Suprapubic skin (tissue), 3 donors: ENCODE measurements around the gene PIWIL1.

Source experiments
- CTCF ChIP-seq, 2 donors: fragments of 200-600 bp in 1 of 2; fragments of 450-650 bp in 1 of 2; sonication (generic) in 1 of 2; IDR thresholded peaks; one replicate each; pipeline ENCODE4 v1.5.1; 2016 to 2019; ENCODE audit warnings: antibody characterized with exemption in 2 of 2, mild to moderate bottlenecking in 1 of 2, moderate library complexity in 1 of 2
- EP300 ChIP-seq: sonication (generic); formaldehyde crosslinking; IDR thresholded peaks from one replicate; pipeline ENCODE4 v1.6.1; 2017; ENCODE audit warnings: antibody characterized with exemption

GRCh38 chr12:130300090-130300489, 37.6 kb upstream of the PIWIL1 start:
- TF ChIP-seq CTCF (IDR thresholded peaks at IDR 0.05) (no peak), EP300 (no peak)
